MCF 10A (cell line): ENCODE data around the gene MCM5. TPM values are rescaled to one million over a fixed set of nuclear protein-coding genes. Genes with fewer than 3 reads are reported as not detected.

Source experiments
- BruUV-seq: library from RNA; stranded (reverse); fragments of 400-500 nt; replicated peaks from 2 replicates; lab custom pipeline; 2021; lab: Mats Ljungman, UMichigan
- CTCF ChIA-PET: fragments of 300-600 bp; sonication (Branson Sonifier 250); formaldehyde crosslinking; extraction: SDS; loops from one replicate; lab custom pipeline; 2021; ENCODE audit warnings: antibody characterized with exemption, inconsistent platforms; lab: Yijun Ruan, JAX
- POLR2A ChIA-PET: fragments of 300-600, 350-650 bp; sonication (Branson Sonifier 250); formaldehyde crosslinking; extraction: SDS; loops from one replicate; lab custom pipeline; 2020; ENCODE audit warnings: antibody characterized with exemption, inconsistent platforms; lab: Yijun Ruan, JAX
- DNase-seq: peaks from one replicate; pipeline ENCODE4 v3.0.0-alpha.2; 2018; ENCODE audit not compliant: unreplicated experiment
- H3K27ac Mint-ChIP-seq: one replicate; pipeline ENCODE4 v1.8.0; 2022; ENCODE audit warnings: mild to moderate bottlenecking, low read depth, mixed read lengths; ENCODE audit not compliant: unreplicated experiment
- H3K27me3 Mint-ChIP-seq: one replicate; pipeline ENCODE4 v1.8.0; 2022; ENCODE audit warnings: mixed read lengths; ENCODE audit not compliant: insufficient read depth, unreplicated experiment
- H3K36me3 Mint-ChIP-seq: one replicate; pipeline ENCODE4 v1.8.0; 2022; ENCODE audit warnings: mild to moderate bottlenecking, moderate library complexity, mixed read lengths; ENCODE audit not compliant: insufficient read depth, unreplicated experiment
- H3K4me1 Mint-ChIP-seq: one replicate; pipeline ENCODE4 v1.8.0; 2022; ENCODE audit warnings: mixed read lengths; ENCODE audit not compliant: insufficient read depth, unreplicated experiment
- H3K4me3 Mint-ChIP-seq: one replicate; pipeline ENCODE4 v1.8.0; 2022; ENCODE audit warnings: mild to moderate bottlenecking, moderate library complexity, mixed read lengths; ENCODE audit not compliant: unreplicated experiment
- H3K9me3 Mint-ChIP-seq: one replicate; pipeline ENCODE4 v1.8.0; 2022; ENCODE audit warnings: mixed read lengths; ENCODE audit not compliant: unreplicated experiment
- intact Hi-C: fragments of 100-400 bp; cut with micrococcal nuclease; formaldehyde crosslinking; loops from 2 replicates; pipeline ENCODE4 v1.14.1; 2022
- total RNA-seq: library from RNA; stranded (reverse); gene quantifications from 2 replicates; pipeline ENCODE4 v1.2.3, GENCODE V29; 2022
- TF ChIP-seq, protein P1 (sequence below): fragments of 200-600 bp; IDR thresholded peaks from one replicate; pipeline ENCODE4 v1.8.0; 2022; ENCODE audit warnings: antibody characterized with exemption, mild to moderate bottlenecking; ENCODE audit not compliant: unreplicated experiment

The MCM5 gene
- total RNA-seq, 1 experiment from 2014 or later = 35.0 TPM

DNA sequence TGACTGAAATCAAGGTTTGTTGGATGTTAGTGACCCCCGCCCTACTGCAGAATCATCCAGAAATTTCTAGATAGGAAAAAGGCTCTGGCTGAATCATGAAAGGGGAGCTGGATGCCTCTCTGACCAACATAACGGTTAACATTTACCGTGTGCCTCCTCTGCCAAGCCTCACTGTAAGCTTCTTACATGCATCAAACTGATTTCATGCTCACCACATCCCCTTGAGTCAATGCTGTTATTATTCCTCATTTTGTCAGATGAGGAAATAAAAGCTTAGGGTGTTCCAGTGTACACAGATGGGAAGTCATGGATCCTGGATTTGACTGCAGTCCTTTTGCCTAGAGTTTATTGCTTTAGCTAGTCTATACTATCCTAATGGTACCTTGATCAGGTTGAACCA is 24.9 kb upstream of the MCM5 start:
- H3K4me1 Mint-ChIP-seq = peaks cover 23% of the 10 kb centered on the region
- intact Hi-C loops = no loop called here
- BruUV-seq = no TSS peak
- no peak overlapping the region for H3K4me3 Mint-ChIP-seq
- no peaks in the 10 kb centered on the region for H3K9me3 Mint-ChIP-seq
- peaks cover 10% of the 10 kb centered on the region for H3K36me3 Mint-ChIP-seq
- H3K27ac Mint-ChIP-seq = no peak overlapping the region
- TF ChIP-seq, protein P1, sequence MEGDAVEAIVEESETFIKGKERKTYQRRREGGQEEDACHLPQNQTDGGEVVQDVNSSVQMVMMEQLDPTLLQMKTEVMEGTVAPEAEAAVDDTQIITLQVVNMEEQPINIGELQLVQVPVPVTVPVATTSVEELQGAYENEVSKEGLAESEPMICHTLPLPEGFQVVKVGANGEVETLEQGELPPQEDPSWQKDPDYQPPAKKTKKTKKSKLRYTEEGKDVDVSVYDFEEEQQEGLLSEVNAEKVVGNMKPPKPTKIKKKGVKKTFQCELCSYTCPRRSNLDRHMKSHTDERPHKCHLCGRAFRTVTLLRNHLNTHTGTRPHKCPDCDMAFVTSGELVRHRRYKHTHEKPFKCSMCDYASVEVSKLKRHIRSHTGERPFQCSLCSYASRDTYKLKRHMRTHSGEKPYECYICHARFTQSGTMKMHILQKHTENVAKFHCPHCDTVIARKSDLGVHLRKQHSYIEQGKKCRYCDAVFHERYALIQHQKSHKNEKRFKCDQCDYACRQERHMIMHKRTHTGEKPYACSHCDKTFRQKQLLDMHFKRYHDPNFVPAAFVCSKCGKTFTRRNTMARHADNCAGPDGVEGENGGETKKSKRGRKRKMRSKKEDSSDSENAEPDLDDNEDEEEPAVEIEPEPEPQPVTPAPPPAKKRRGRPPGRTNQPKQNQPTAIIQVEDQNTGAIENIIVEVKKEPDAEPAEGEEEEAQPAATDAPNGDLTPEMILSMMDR = no peak
- no peaks in the 10 kb centered on the region for H3K27me3 Mint-ChIP-seq
- no peak for DNase-seq
- CTCF ChIA-PET = interaction anchor here (1.0 to 2.6 kb wide), 2 partner anchors 10 to 24 kb away, joined by 3 to 10 read pairs; no protein-coding TSS in a partner anchor
- POLR2A ChIA-PET = no interaction called here

DNA sequence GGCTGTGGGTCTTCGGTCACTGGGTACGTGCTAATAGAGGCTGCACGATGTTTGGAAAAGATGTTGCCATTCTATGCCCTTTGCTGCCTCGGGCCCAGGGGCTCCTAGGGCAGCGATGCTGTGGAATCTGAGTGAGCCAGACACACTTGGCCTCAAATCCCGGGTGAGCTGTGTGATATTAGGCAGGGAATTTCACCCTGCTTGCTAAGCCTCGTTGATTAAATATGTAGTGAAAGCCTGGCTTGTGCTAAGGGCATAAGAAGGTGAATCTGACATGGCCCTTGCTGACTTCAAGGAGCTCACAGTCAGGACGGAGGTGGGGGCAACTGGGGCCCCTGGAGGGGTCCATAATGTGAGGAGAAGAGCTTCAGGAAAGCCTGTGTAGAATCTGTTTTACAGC is 24.4 kb upstream of the MCM5 start:
- Mint-ChIP-seq H3K9me3 (no peaks in the 10 kb centered on the region), H3K27ac (no peak overlapping the region), H3K4me1 (peaks cover 28% of the 10 kb centered on the region), H3K36me3 (peaks cover 10% of the 10 kb centered on the region), H3K27me3 (no peaks in the 10 kb centered on the region), H3K4me3 (no peak overlapping the region)
- DNase-seq = no peak
- CTCF ChIA-PET = interaction anchor here (0.8 to 2.6 kb wide), 3 partner anchors 9 to 249 kb away, joined by 3 to 10 read pairs (median 4); no protein-coding TSS in a partner anchor
- intact Hi-C loops = no loop called here
- TF ChIP-seq, protein P1 = no peak
- BruUV-seq = no TSS peak
- POLR2A ChIA-PET = interaction anchor here (0.6 kb wide), 3 partner anchors 37 to 466 kb away, joined by 3 to 4 read pairs (median 3); no protein-coding TSS in a partner anchor

DNA sequence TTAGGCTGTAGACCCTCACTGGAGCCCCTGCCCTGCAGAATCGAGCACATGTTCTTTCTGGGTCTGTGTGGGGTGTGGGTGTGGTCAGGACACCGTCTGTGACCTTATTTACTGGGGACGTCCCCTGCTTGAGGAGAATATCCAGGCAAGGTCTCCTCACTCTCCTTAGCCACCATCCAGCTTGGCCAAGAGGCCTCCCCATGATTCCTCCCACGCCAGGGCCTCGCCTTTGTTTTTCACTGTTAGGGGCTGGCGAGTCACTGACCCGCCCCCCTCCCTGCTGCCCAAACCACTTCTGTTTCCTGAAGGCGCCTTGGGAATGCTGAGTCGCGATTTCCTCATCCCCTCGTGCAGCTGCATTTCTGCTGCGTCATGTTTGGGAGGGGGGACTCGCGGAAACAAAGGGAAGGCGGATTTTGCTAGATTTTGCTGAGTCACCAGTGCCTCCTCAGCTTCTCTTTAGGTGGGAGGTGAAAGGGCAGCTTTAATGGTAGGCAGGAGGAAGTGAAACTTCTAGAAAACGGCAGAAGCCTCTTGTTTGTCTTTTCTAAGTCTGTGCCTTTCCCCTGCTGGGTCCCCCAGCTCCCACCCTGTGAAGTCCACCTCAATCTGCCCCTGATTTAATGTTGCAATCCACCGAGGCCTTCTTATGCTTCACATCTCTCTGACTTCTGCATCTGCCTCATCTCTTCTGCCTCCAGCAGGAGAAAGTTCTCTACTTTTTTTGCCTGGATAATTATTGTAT is 23.0 kb upstream of the MCM5 start:
- ChIA-PET POLR2A (interaction anchor here (0.6 to 1.5 kb wide), 5 partner anchors 39 to 1930 kb away, joined by 3 to 4 read pairs (median 3); no protein-coding TSS in a partner anchor), CTCF (interaction anchor here (0.6 to 2.6 kb wide), 2 partner anchors 26 to 762 kb away, joined by 3 to 10 read pairs; no protein-coding TSS in a partner anchor)
- no peaks in the 10 kb centered on the region for H3K9me3 Mint-ChIP-seq
- no TSS peak for BruUV-seq
- intact Hi-C loops = no loop called here
- peaks cover 5% of the 10 kb centered on the region for H3K36me3 Mint-ChIP-seq
- DNase-seq = peak; percentile 98
- peak overlapping the region; percentile 93 for H3K27ac Mint-ChIP-seq
- no peaks in the 10 kb centered on the region for H3K27me3 Mint-ChIP-seq
- H3K4me1 Mint-ChIP-seq = peaks cover 35% of the 10 kb centered on the region
- TF ChIP-seq, protein P1 = no peak
- no peak overlapping the region for H3K4me3 Mint-ChIP-seq

DNA sequence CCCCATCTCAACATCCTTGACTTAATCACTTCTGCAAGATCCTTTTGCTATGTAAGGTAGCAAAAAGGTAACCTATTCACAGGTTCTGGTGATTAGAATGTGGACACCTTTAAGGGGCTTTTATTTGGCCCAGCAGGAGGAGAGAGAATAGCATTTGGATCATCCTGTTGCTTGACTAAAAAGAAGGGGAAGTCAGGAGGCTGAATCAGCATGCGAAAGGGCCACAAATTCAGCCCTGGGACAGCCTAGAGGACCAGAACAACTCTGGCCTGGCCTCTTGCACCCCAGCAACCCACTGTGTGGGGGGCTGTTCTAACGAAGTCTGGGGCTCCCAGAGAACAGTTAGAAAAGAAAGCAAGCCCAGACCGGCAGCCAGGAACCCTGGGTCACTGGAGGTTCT is 22.2 kb upstream of the MCM5 start:
- Mint-ChIP-seq H3K27me3 (no peaks in the 10 kb centered on the region), H3K36me3 (no peaks in the 10 kb centered on the region), H3K4me3 (no peak overlapping the region), H3K9me3 (no peaks in the 10 kb centered on the region), H3K4me1 (peaks cover 32% of the 10 kb centered on the region), H3K27ac (no peak overlapping the region)
- BruUV-seq = no TSS peak
- POLR2A ChIA-PET = no interaction called here
- CTCF ChIA-PET = no interaction called here
- TF ChIP-seq, protein P1 = no peak
- intact Hi-C loops = no loop called here
- DNase-seq = no peak
